ENCODE measurements around the gene SLC4A8. TPM values are rescaled to one million over a fixed set of nuclear protein-coding genes. Genes with fewer than 3 reads are reported as not detected.

Gene SLC4A8
- polyA plus RNA-seq, 1 donor (not counting 4 experiments of a cell fraction or from before 2014, with no cell fraction given) = 2.3 TPM

- Histone ChIP-seq H4K20me1 (ENCODE audit: control insufficient read depth, extremely low read depth, insufficient read depth, low read length) (no peaks in the 10 kb centered on the region), H2AFZ (ENCODE audit: control insufficient read depth, low read length) (no peak overlapping the region), H3K27ac (ENCODE audit: control insufficient read depth, insufficient read depth, low read length) (no peak overlapping the region), H3K36me3 (ENCODE audit: control insufficient read depth in 2 of 2, extremely low read depth in 1 of 2, insufficient read depth in 2 of 2, low read length in 2 of 2) (no peaks in the 10 kb centered on the region), H3K4me1 (ENCODE audit: control insufficient read depth, extremely low read depth, insufficient read depth, low read length) (no peaks in the 10 kb centered on the region), H3K4me3 (ENCODE audit: control insufficient read depth in 2 of 3, extremely low read depth in 1 of 3, insufficient read depth in 2 of 3, low read depth in 1 of 3, low read length in 3 of 3) (no peak overlapping the region), H3K9ac (ENCODE audit: control insufficient read depth, extremely low read depth, insufficient read depth, low read length) (no peak overlapping the region), H3K9me3 (ENCODE audit: control insufficient read depth, low read depth, low read length) (no peaks in the 10 kb centered on the region), H3K4me2 (ENCODE audit: control insufficient read depth, extremely low read depth, insufficient read depth, low read depth, low read length) (no peak overlapping the region), H3K79me2 (ENCODE audit: control insufficient read depth, insufficient read depth, low read length) (no peaks in the 10 kb centered on the region), H3K9me1 (ENCODE audit: control insufficient read depth, extremely low read depth, insufficient read depth, low read length) (no peaks in the 10 kb centered on the region), H3K27me3 (ENCODE audit: control insufficient read depth, extremely low read depth, insufficient read depth, low read length) (peaks cover 5% of the 10 kb centered on the region)
- TF ChIP-seq EZH2 (IDR thresholded peaks at IDR 0.05; ENCODE audit: low read length) = no peak
- TF ChIP-seq, protein P1, sequence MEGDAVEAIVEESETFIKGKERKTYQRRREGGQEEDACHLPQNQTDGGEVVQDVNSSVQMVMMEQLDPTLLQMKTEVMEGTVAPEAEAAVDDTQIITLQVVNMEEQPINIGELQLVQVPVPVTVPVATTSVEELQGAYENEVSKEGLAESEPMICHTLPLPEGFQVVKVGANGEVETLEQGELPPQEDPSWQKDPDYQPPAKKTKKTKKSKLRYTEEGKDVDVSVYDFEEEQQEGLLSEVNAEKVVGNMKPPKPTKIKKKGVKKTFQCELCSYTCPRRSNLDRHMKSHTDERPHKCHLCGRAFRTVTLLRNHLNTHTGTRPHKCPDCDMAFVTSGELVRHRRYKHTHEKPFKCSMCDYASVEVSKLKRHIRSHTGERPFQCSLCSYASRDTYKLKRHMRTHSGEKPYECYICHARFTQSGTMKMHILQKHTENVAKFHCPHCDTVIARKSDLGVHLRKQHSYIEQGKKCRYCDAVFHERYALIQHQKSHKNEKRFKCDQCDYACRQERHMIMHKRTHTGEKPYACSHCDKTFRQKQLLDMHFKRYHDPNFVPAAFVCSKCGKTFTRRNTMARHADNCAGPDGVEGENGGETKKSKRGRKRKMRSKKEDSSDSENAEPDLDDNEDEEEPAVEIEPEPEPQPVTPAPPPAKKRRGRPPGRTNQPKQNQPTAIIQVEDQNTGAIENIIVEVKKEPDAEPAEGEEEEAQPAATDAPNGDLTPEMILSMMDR (optimal IDR thresholded peaks at IDR 0.05 in 1 of 3, IDR thresholded peaks at IDR 0.05 in 1 of 3, conservative IDR thresholded peaks at IDR 0.05 in 1 of 3; ENCODE audit: extremely low read depth in 1 of 3, insufficient read depth in 2 of 3, low read length in 3 of 3) = no peak
- dilution Hi-C loops (cut with MboI; ENCODE audit: extremely low pct_ligation_motif_present, low sequenced_read_pairs) = no loop called here
- no peak for DNase-seq (ENCODE audit: low read depth, low spot score)
- no peak for FAIRE-seq
These were observed 116.4 kb downstream of the SLC4A8 start for GRCh38 chr12:51540996-51541395.

- Histone ChIP-seq H3K9me3 (ENCODE audit: control insufficient read depth, low read depth, low read length) (no peaks in the 10 kb centered on the region), H3K4me3 (ENCODE audit: control insufficient read depth in 2 of 3, extremely low read depth in 1 of 3, insufficient read depth in 2 of 3, low read depth in 1 of 3, low read length in 3 of 3) (no peak overlapping the region), H3K79me2 (ENCODE audit: control insufficient read depth, insufficient read depth, low read length) (no peaks in the 10 kb centered on the region), H3K9ac (ENCODE audit: control insufficient read depth, extremely low read depth, insufficient read depth, low read length) (no peak overlapping the region), H3K36me3 (ENCODE audit: control insufficient read depth in 2 of 2, extremely low read depth in 1 of 2, insufficient read depth in 2 of 2, low read length in 2 of 2) (no peaks in the 10 kb centered on the region), H3K4me2 (ENCODE audit: control insufficient read depth, extremely low read depth, insufficient read depth, low read depth, low read length) (no peak overlapping the region), H3K27ac (ENCODE audit: control insufficient read depth, insufficient read depth, low read length) (no peak overlapping the region), H3K9me1 (ENCODE audit: control insufficient read depth, extremely low read depth, insufficient read depth, low read length) (no peaks in the 10 kb centered on the region), H3K27me3 (ENCODE audit: control insufficient read depth, extremely low read depth, insufficient read depth, low read length) (no peaks in the 10 kb centered on the region), H3K4me1 (ENCODE audit: control insufficient read depth, extremely low read depth, insufficient read depth, low read length) (no peaks in the 10 kb centered on the region), H4K20me1 (ENCODE audit: control insufficient read depth, extremely low read depth, insufficient read depth, low read length) (no peaks in the 10 kb centered on the region), H2AFZ (ENCODE audit: control insufficient read depth, low read length) (no peak overlapping the region)
- FAIRE-seq = no peak
- no peak for DNase-seq (ENCODE audit: low read depth, low spot score)
- no peak for TF ChIP-seq EZH2 (IDR thresholded peaks at IDR 0.05; ENCODE audit: low read length)
- TF ChIP-seq, protein P1 (optimal IDR thresholded peaks at IDR 0.05 in 1 of 3, IDR thresholded peaks at IDR 0.05 in 1 of 3, conservative IDR thresholded peaks at IDR 0.05 in 1 of 3; ENCODE audit: extremely low read depth in 1 of 3, insufficient read depth in 2 of 3, low read length in 3 of 3) = no peak
- dilution Hi-C loops (cut with MboI; ENCODE audit: extremely low pct_ligation_motif_present, low sequenced_read_pairs) = no loop called here
These were observed 121.5 kb downstream of the SLC4A8 start for GRCh38 chr12:51546097-51546496.
